ENCODE measurements around the gene SULT6B1. TPM values are rescaled to one million over a fixed set of nuclear protein-coding genes. Genes with fewer than 3 reads are reported as not detected.

The SULT6B1 gene
- total RNA-seq = not detected in 2 replicates

GRCh38 chr2:37188570-37188969, at the start of gene SULT6B1:
SULT6B1 (minus strand) TSS chr2:37188670; CDS start chr2:37188640, 30 bp downstream.

GRCh38 chr2:37231241-37232130, 43.0 kb upstream of the SULT6B1 start, which contains the start of the genes CEBPZ and NDUFAF7:
CEBPZ (minus strand) TSS chr2:37231596; CDS start chr2:37231567, 29 bp downstream.
NDUFAF7 (plus strand) TSS chr2:37231658; CDS start chr2:37231706, 48 bp downstream.

GRCh38 chr2:37196320-37197195, 8.1 kb upstream of the SULT6B1 start, which contains the start of gene CEBPZOS:
CEBPZOS (plus strand) TSS chr2:37196496; CDS start chr2:37199705, 3,209 bp downstream.

GRCh38 chr2:37156857-37157714, 31.4 kb downstream of the SULT6B1 start, which contains the start of gene EIF2AK2:
EIF2AK2 (minus strand) TSS chr2:37156980; CDS start chr2:37147806, 9,174 bp downstream.

Other genes starting within 250 kb of the SULT6B1 start
- gene STRN, start 222.1 kb downstream of the SULT6B1 start, total RNA-seq = 23.2 and 30.6 TPM in 2 replicates
- 28.4 and 33.3 TPM in 2 replicates for gene HEATR5B, start 104.3 kb downstream of the SULT6B1 start, total RNA-seq
- 6.2 and 9.4 TPM in 2 replicates for gene GPATCH11, start 104.2 kb downstream of the SULT6B1 start, total RNA-seq
- gene EIF2AK2, start 31.7 kb downstream of the SULT6B1 start, total RNA-seq = 24.5 and 37.8 TPM in 2 replicates
- 15.4 and 15.9 TPM in 2 replicates for gene CEBPZOS, start 7.8 kb upstream of the SULT6B1 start, total RNA-seq
- 32.7 and 44.8 TPM in 2 replicates for gene CEBPZ, start 42.9 kb upstream of the SULT6B1 start, total RNA-seq
- 9.5 and 12.4 TPM in 2 replicates for gene NDUFAF7, start 43.0 kb upstream of the SULT6B1 start, total RNA-seq
- 64.7 and 82.2 TPM in 2 replicates for gene PRKD3, start 136.2 kb upstream of the SULT6B1 start, total RNA-seq
- 7.5 and 18.8 TPM in 2 replicates for gene QPCT, start 156.0 kb upstream of the SULT6B1 start, total RNA-seq

All from vein endothelial cell (primary cell).